Measurements from ENCODE around the gene TEX51.

Gene TEX51

DNA sequence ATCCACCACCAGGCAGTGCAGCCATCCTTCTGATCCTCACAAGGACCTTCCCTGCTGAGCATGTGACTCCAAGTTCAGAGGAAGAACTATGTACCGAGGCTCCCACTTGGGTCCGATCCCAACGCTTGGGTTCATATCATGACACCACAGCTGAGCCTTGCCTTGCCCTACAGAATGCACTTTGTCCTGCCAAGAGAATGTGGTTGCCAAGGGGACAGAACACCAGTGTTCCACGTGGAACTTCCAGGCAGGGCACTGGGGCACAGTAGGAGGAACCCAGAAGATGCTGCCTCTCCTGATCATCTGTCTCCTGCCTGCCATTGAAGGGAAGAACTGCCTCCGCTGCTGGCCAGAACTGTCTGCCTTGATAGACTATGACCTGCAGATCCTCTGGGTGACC is at the start of gene TEX51:
TSS of gene TEX51 (plus strand) at position 255 of the 400 bp plus-strand sequence. CDS start at position 284, 29 bp downstream.
- no peak for DNase-seq (ENCODE audit: low spot score)
- in situ Hi-C loops (cut with MboI; ENCODE audit: low sequenced_read_pairs, unreplicated experiment): no loop called here
- TF ChIP-seq, protein P1, sequence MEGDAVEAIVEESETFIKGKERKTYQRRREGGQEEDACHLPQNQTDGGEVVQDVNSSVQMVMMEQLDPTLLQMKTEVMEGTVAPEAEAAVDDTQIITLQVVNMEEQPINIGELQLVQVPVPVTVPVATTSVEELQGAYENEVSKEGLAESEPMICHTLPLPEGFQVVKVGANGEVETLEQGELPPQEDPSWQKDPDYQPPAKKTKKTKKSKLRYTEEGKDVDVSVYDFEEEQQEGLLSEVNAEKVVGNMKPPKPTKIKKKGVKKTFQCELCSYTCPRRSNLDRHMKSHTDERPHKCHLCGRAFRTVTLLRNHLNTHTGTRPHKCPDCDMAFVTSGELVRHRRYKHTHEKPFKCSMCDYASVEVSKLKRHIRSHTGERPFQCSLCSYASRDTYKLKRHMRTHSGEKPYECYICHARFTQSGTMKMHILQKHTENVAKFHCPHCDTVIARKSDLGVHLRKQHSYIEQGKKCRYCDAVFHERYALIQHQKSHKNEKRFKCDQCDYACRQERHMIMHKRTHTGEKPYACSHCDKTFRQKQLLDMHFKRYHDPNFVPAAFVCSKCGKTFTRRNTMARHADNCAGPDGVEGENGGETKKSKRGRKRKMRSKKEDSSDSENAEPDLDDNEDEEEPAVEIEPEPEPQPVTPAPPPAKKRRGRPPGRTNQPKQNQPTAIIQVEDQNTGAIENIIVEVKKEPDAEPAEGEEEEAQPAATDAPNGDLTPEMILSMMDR (IDR thresholded peaks at IDR 0.05; ENCODE audit: borderline replicate concordance, control extremely low read depth, extremely low read depth, insufficient read depth, missing control alignments): no peak

DNA sequence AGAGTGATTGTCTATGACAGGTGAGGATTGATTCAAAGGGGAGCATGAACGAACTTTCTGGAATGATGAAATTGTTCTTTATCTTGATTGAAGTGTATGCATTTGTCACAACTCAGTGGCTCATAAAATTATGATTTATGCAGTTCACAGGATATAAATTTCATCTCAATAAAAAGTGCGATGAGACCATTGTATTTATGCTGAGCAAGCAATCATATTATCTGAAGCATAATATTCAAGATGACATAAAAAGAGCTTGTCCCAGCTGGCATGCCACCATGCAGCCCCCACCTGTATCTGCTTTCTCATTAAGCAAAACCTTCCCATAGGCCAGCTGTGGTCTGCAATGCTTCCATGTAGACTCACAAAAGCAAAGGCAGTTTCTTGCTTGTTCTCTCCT is 49.6 kb upstream of the TEX51 start:
- DNase-seq (ENCODE audit: low spot score): no peak
- TF ChIP-seq, protein P1 (IDR thresholded peaks at IDR 0.05; ENCODE audit: borderline replicate concordance, control extremely low read depth, extremely low read depth, insufficient read depth, missing control alignments): no peak
- in situ Hi-C loops (cut with MboI; ENCODE audit: low sequenced_read_pairs, unreplicated experiment): no loop called here

GRCh38 chr2:126849486-126849885 is 49.2 kb upstream of the TEX51 start:
- in situ Hi-C loops (cut with MboI; ENCODE audit: low sequenced_read_pairs, unreplicated experiment): no loop called here
- no peak for DNase-seq (ENCODE audit: low spot score)
- TF ChIP-seq, protein P1 (IDR thresholded peaks at IDR 0.05; ENCODE audit: borderline replicate concordance, control extremely low read depth, extremely low read depth, insufficient read depth, missing control alignments): no peak

- DNase-seq (ENCODE audit: low spot score): no peak
- in situ Hi-C loops (cut with MboI; ENCODE audit: low sequenced_read_pairs, unreplicated experiment): no loop called here
- TF ChIP-seq, protein P1 (IDR thresholded peaks at IDR 0.05; ENCODE audit: borderline replicate concordance, control extremely low read depth, extremely low read depth, insufficient read depth, missing control alignments): no peak
These were observed 48.6 kb upstream of the TEX51 start for GRCh38 chr2:126849991-126850535.

GRCh38 chr2:126850940-126851339 is 47.8 kb upstream of the TEX51 start:
- in situ Hi-C loops (cut with MboI; ENCODE audit: low sequenced_read_pairs, unreplicated experiment): no loop called here
- DNase-seq (ENCODE audit: low spot score): no peak

GRCh38 chr2:126851756-126852155 is 46.9 kb upstream of the TEX51 start:
- TF ChIP-seq, protein P1 (IDR thresholded peaks at IDR 0.05; ENCODE audit: borderline replicate concordance, control extremely low read depth, extremely low read depth, insufficient read depth, missing control alignments): no peak
- DNase-seq (ENCODE audit: low spot score): no peak
- in situ Hi-C loops (cut with MboI; ENCODE audit: low sequenced_read_pairs, unreplicated experiment): no loop called here

More at GRCh38 chr2:126850940-126851339, 47.8 kb upstream of the TEX51 start:
- TF ChIP-seq, protein P1 (IDR thresholded peaks at IDR 0.05; ENCODE audit: borderline replicate concordance, control extremely low read depth, extremely low read depth, insufficient read depth, missing control alignments): no peak
